Breast epithelium (tissue), 3 donors: ENCODE measurements around the gene OR2D2.

ENCODE experiments used
- CTCF ChIP-seq, 3 donors: fragments of 450-650 bp; IDR thresholded peaks; one replicate each; pipeline ENCODE4 v1.5.1; 2016 to 2017; ENCODE audit warnings: antibody characterized with exemption in 3 of 3, mild to moderate bottlenecking in 3 of 3, moderate library complexity in 3 of 3
- POLR2A ChIP-seq: fragments of 450-650 bp; IDR thresholded peaks from one replicate; pipeline ENCODE4 v1.6.1; 2016; ENCODE audit warnings: antibody characterized with exemption, mild to moderate bottlenecking, moderate library complexity

- TF ChIP-seq CTCF (IDR thresholded peaks at IDR 0.05) (no peak), POLR2A (no peak)
These were observed 49.7 kb upstream of the OR2D2 start for GRCh38 chr11:6941970-6942369.
